ENCODE measurements around the gene GALR3. TPM values are rescaled to one million over a fixed set of nuclear protein-coding genes. Genes with fewer than 3 reads are reported as not detected.

The GALR3 gene
- total RNA-seq, 1 experiment from 2014 or later: not detected

- DNase-seq: no peak
- Histone ChIP-seq H3K36me3 (peaks cover 77% of the 10 kb centered on the region), H3K9me3 (replicated peaks) (no peaks in the 10 kb centered on the region), H3K27me3 (no peaks in the 10 kb centered on the region), H3K4me1 (peaks cover 6% of the 10 kb centered on the region), H3K4me3 (no peak overlapping the region), H3K27ac (no peak overlapping the region)
These were observed 31.8 kb downstream of the GALR3 start for GRCh38 chr22:37854946-37855345.

GRCh38 chr22:37855462-37855861, 32.3 kb downstream of the GALR3 start:
- Histone ChIP-seq H3K9me3 (replicated peaks) (no peaks in the 10 kb centered on the region), H3K4me3 (no peak overlapping the region), H3K27me3 (no peaks in the 10 kb centered on the region), H3K4me1 (peaks cover 11% of the 10 kb centered on the region), H3K36me3 (peaks cover 79% of the 10 kb centered on the region), H3K27ac (no peak overlapping the region)
- DNase-seq: no peak

- peak overlapping the region; percentile 62 for H3K27ac ChIP-seq
- no peaks in the 10 kb centered on the region for H3K27me3 ChIP-seq
- peaks cover 15% of the 10 kb centered on the region for H3K4me1 ChIP-seq
- no peak overlapping the region for H3K4me3 ChIP-seq
- H3K36me3 ChIP-seq: peaks cover 84% of the 10 kb centered on the region
- no peak for DNase-seq
- H3K9me3 ChIP-seq (replicated peaks): no peaks in the 10 kb centered on the region
These were observed 37.7 kb downstream of the GALR3 start for GRCh38 chr22:37860796-37861421.

- Histone ChIP-seq H3K27ac (0 out of 2 replicates have a peak overlapping the region, but pooled peaks have one; percentile 2), H3K36me3 (peaks cover 85% of the 10 kb centered on the region), H3K27me3 (no peaks in the 10 kb centered on the region), H3K4me3 (no peak overlapping the region), H3K9me3 (replicated peaks) (no peaks in the 10 kb centered on the region), H3K4me1 (peaks cover 15% of the 10 kb centered on the region)
- no peak for DNase-seq
These were observed 39.6 kb downstream of the GALR3 start for GRCh38 chr22:37862570-37863325.

- no peaks in the 10 kb centered on the region for H3K9me3 ChIP-seq (replicated peaks)
- H3K4me1 ChIP-seq: peaks cover 5% of the 10 kb centered on the region; the same call in 1 of the 2 replicates
- DNase-seq: no peak
- no peaks in the 10 kb centered on the region for H3K27me3 ChIP-seq
- H3K36me3 ChIP-seq: peaks cover 80% of the 10 kb centered on the region
- H3K27ac ChIP-seq: no peak overlapping the region
- no peak overlapping the region for H3K4me3 ChIP-seq
These were observed 42.3 kb downstream of the GALR3 start for GRCh38 chr22:37865510-37865909.

GRCh38 chr22:37870273-37870672, 47.1 kb downstream of the GALR3 start:
- Histone ChIP-seq H3K27ac (no peak overlapping the region), H3K9me3 (replicated peaks) (no peaks in the 10 kb centered on the region), H3K27me3 (no peaks in the 10 kb centered on the region), H3K36me3 (peaks cover 76% of the 10 kb centered on the region), H3K4me1 (no peaks in the 10 kb centered on the region), H3K4me3 (no peak overlapping the region)
- no peak for DNase-seq

Other genes with a start within 250 kb of the GALR3 start
- gene LGALS2, start 243.3 kb upstream of the GALR3 start, total RNA-seq (2014; rRNA removed; shearing (Covaris generic)): not detected in 2 replicates
- gene GGA1, start 214.5 kb upstream of the GALR3 start, total RNA-seq (2014; rRNA removed; shearing (Covaris generic)): 25.1 and 34.1 TPM in 2 replicates
- gene SH3BP1, start 183.7 kb upstream of the GALR3 start, total RNA-seq (2014; rRNA removed; shearing (Covaris generic)): 6.1 and 6.3 TPM in 2 replicates
- 43.3 and 48.3 TPM in 2 replicates for gene PDXP, start 164.7 kb upstream of the GALR3 start, total RNA-seq (2014; rRNA removed; shearing (Covaris generic))
- 671 and 890 TPM in 2 replicates for gene LGALS1, start 147.7 kb upstream of the GALR3 start, total RNA-seq (2014; rRNA removed; shearing (Covaris generic))
- 26.2 and 28.3 TPM in 2 replicates for gene NOL12, start 137.0 kb upstream of the GALR3 start, total RNA-seq (2014; rRNA removed; shearing (Covaris generic))
- 16.8 and 17.0 TPM in 2 replicates for gene TRIOBP, start 126.3 kb upstream of the GALR3 start, total RNA-seq (2014; rRNA removed; shearing (Covaris generic))
- gene GCAT, start 15.4 kb upstream of the GALR3 start, total RNA-seq (2014; rRNA removed; shearing (Covaris generic)): 14.2 and 15.0 TPM in 2 replicates
- gene ANKRD54, start 21.0 kb downstream of the GALR3 start, total RNA-seq (2014; rRNA removed; shearing (Covaris generic)): 17.1 and 18.2 TPM in 2 replicates
- gene EIF3L, start 26.0 kb downstream of the GALR3 start, total RNA-seq (2014; rRNA removed; shearing (Covaris generic)): 647 and 707 TPM in 2 replicates
- gene MICALL1, start 82.9 kb downstream of the GALR3 start, total RNA-seq (2014; rRNA removed; shearing (Covaris generic)): 16.8 and 18.0 TPM in 2 replicates
- gene C22orf23, start 130.2 kb downstream of the GALR3 start, total RNA-seq (2014; rRNA removed; shearing (Covaris generic)): not detected in 2 replicates
- 121 and 122 TPM in 2 replicates for gene POLR2F, start 130.3 kb downstream of the GALR3 start, total RNA-seq (2014; rRNA removed; shearing (Covaris generic))
- gene SOX10, start 161.2 kb downstream of the GALR3 start, total RNA-seq (2014; rRNA removed; shearing (Covaris generic)): not detected in 2 replicates
- gene PICK1, start 234.0 kb downstream of the GALR3 start, total RNA-seq (2014; rRNA removed; shearing (Covaris generic)): 0.45 and 1.2 TPM in 2 replicates